Upper lobe of left lung (tissue), 6 donors: ENCODE measurements around the gene RHCE. TPM values are rescaled to one million over a fixed set of nuclear protein-coding genes. Genes with fewer than 3 reads are reported as not detected.
A peak's percentile ranks its signal among the peaks of the same experiment; 100 is the strongest.
"Not testable (repeated sequence)": the region's sequence is repeated elsewhere in the genome, so short reads cannot be mapped to it uniquely, and the experiment has no call there.

ENCODE experiments used
- ATAC-seq, 2 donors: fragments of 200-7000 bp; cut with Tn5 transposase; one replicate each; pipeline ENCODE4 v1.9.1; 2022; ENCODE audit warnings: mild to moderate bottlenecking in 2 of 2, moderate library complexity in 2 of 2; ENCODE audit not compliant: low FRiP score in 2 of 2
- DNase-seq, 2 donors: peaks; one replicate each; pipeline ENCODE4 v3.0.0-alpha.2; 2019 to 2020
- H3K27ac ChIP-seq, 4 donors: fragments of 200-600 bp; sonication (generic); one replicate each; pipeline ENCODE4 v1.5.1; 2016 to 2019
- H3K27me3 ChIP-seq, 4 donors: fragments of 200-600 bp; sonication (generic); one replicate each; pipeline ENCODE4 v1.5.1; 2017 to 2019
- H3K36me3 ChIP-seq, 4 donors: fragments of 200-600 bp; sonication (generic); one replicate each; pipeline ENCODE4 v1.5.1; 2016 to 2019
- H3K4me1 ChIP-seq, 4 donors: fragments of 200-600 bp; sonication (generic); one replicate each; pipeline ENCODE4 v1.5.1; 2018 to 2019
- H3K4me3 ChIP-seq, 4 donors: fragments of 200-600 bp; sonication (generic); one replicate each; pipeline ENCODE4 v1.5.1; 2017 to 2019; ENCODE audit warnings: mild to moderate bottlenecking in 2 of 4, moderate library complexity in 1 of 4
- H3K9me3 ChIP-seq, 4 donors: fragments of 200-600 bp; sonication (generic); one replicate each; pipeline ENCODE4 v1.5.1; 2018 to 2019
- EP300 ChIP-seq, 4 donors: sonication (generic); formaldehyde crosslinking; IDR thresholded peaks; one replicate each; pipeline ENCODE4 v1.5.1; 2017; ENCODE audit warnings: antibody characterized with exemption in 4 of 4, control low read depth in 2 of 4
- POLR2A ChIP-seq, 4 donors: fragments of 450-650 bp; IDR thresholded peaks; one replicate each; pipeline ENCODE4 v1.5.1; 2016 to 2017; ENCODE audit warnings: antibody characterized with exemption in 4 of 4, mild to moderate bottlenecking in 2 of 4
- POLR2AphosphoS5 ChIP-seq, 2 donors: sonication (generic); formaldehyde crosslinking; IDR thresholded peaks; one replicate each; pipeline ENCODE4 v1.5.1; 2017; ENCODE audit warnings: antibody characterized with exemption in 2 of 2
- WGBS, 2 donors: methylation state at CpG; one replicate each; pipeline ENCODE4 v1.1.5; 2017 to 2018; 5-methylcytosine and 5-hydroxymethylcytosine counted together
- total RNA-seq, 6 donors: library from RNA; depleted of rRNA in 4 of 6; stranded (reverse); fragments of >200 nt in 4 of 6; gene quantifications; one replicate each; pipeline versions ENCODE4 v1.1.0 to v1.2.1, GENCODE V29; 2016 to 2021
- TF ChIP-seq, protein P1 (sequence below), 6 experiments: fragments of 450-650 bp in 4 of 6; fragments of 200-600 bp in 2 of 6; sonication (generic) in 2 of 6; IDR thresholded peaks; one replicate each; pipeline ENCODE4 v1.5.1; 2016 to 2019; ENCODE audit warnings: antibody characterized with exemption in 6 of 6
- donor health status: DM: no; HTN: no; CAD: no; lungs with moderate emphysema.
- donor health status: DM: no; HTN: yes; CAD: no; lungs with severe emphysema.

Gene RHCE
- total RNA-seq, 6 donors from 2014 or later, result 0.34 to 2.4 (median 2.1) TPM; not detected in 1

DNA sequence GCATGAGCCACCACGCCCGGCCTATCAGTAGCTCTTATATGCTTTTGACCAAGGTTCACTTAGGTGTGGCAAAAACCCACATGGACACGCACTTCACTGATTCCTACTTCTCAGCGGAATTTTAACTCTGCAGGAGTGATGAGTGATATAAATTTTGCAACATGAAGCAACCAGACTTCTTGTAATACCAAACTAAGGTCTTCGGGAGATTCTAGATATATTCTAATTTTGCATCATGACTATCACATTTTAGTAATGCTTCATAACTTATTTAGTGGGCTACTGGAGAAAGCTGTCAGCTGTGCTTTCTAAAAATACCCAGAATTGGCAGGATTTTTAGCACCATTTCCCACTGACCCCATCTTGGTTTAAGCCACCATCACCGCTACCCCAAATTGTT is 27.8 kb downstream of the RHCE start:
- whole genome bisulfite sequencing, 2 donors, result 94 to 96% methylated on average over 5 to 6 of the region's 6 CpGs
- ATAC-seq (no peak), DNase-seq (no peak)
- Histone ChIP-seq H3K36me3 (no peaks in the 10 kb centered on the region), H3K4me3 (no peak overlapping the region), H3K9me3 (no peaks in the 10 kb centered on the region), H3K27ac (no peak overlapping the region), H3K27me3 (no peaks in the 10 kb centered on the region), H3K4me1 (no peaks in the 10 kb centered on the region)
- TF ChIP-seq POLR2AphosphoS5 (IDR thresholded peaks at IDR 0.05) (no peak), POLR2A (IDR thresholded peaks at IDR 0.05) (no peak), EP300 (IDR thresholded peaks at IDR 0.05) (no peak)
- TF ChIP-seq, protein P1, sequence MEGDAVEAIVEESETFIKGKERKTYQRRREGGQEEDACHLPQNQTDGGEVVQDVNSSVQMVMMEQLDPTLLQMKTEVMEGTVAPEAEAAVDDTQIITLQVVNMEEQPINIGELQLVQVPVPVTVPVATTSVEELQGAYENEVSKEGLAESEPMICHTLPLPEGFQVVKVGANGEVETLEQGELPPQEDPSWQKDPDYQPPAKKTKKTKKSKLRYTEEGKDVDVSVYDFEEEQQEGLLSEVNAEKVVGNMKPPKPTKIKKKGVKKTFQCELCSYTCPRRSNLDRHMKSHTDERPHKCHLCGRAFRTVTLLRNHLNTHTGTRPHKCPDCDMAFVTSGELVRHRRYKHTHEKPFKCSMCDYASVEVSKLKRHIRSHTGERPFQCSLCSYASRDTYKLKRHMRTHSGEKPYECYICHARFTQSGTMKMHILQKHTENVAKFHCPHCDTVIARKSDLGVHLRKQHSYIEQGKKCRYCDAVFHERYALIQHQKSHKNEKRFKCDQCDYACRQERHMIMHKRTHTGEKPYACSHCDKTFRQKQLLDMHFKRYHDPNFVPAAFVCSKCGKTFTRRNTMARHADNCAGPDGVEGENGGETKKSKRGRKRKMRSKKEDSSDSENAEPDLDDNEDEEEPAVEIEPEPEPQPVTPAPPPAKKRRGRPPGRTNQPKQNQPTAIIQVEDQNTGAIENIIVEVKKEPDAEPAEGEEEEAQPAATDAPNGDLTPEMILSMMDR (IDR thresholded peaks at IDR 0.05), result no peak

DNA sequence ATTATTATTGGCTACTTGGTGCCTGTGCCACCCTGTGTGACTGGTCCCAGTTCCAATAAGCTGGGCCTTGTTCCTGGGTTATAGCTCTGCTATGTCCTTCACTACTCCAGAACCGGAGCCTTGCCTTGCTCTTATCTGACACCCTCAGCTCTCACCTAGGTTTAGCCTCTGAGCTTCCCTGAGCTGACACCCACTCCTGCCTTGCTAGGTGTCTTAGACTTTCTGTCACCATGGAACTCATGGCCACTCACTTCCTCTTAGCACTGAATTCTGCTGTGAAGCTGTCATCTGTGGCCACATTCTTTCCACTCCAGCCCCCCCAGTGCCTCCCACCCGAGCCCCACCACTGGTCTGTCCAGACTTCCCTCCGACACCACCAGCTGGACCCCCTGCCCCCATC is 30.9 kb downstream of the RHCE start:
- 63 to 71% methylated on average over 3 of the region's 3 CpGs for WGBS, 2 donors
- not testable (repeated sequence) for H3K27me3 ChIP-seq, H3K4me1 ChIP-seq, H3K9me3 ChIP-seq, H3K4me3 ChIP-seq, H3K36me3 ChIP-seq, DNase-seq, H3K27ac ChIP-seq, ATAC-seq

DNA sequence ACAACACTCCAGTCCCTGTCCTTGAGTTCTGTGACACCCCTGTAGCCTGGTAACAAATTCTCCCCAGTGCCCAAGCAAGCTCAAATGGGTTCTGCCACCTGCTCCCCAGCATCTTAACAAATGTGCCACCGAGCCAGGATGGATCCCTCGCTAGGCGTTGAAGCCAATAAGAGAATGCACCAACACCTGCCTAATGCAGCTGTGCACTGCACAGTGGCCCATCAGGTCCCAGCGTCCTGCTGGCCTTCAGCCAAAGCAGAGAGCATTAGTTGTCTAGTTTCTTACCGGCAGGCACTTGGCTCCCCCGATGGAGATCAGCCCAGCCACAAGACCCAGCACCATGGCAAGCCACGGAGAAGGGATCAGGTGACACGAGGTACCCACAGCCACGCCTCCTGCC is 31.9 kb downstream of the RHCE start:
- not testable (repeated sequence) for DNase-seq
- WGBS, 2 donors, result 65 to 79% methylated on average over 3 to 6 of the region's 9 CpGs

DNA sequence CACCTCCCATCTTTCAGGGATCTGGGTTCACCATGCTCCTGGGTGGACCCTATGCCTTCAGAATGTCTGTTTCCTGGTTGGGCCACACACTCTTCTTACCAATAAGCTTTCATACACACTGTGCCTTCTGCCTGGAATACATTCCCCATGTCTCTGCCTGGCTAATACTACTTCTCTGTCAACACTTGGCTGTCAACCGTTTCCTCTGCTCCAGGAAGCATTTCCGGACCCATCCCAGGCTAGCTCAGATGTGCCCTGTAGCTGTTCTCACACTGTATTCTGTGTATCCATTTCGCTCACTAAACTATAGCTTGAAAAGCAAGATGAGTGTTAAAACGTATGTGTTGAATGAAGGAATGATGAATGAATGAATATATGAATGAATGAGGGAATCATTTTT is 33.5 kb downstream of the RHCE start:
- not testable (repeated sequence) for DNase-seq, H3K36me3 ChIP-seq, H3K27ac ChIP-seq, ATAC-seq, H3K4me3 ChIP-seq, H3K27me3 ChIP-seq, H3K4me1 ChIP-seq, H3K9me3 ChIP-seq
- 62 to 75% methylated on average over 4 of the region's 4 CpGs for WGBS, 2 donors

More for the DNA sequence above, 31.9 kb downstream of the RHCE start:
- not testable (repeated sequence) for H3K27me3 ChIP-seq, ATAC-seq, H3K27ac ChIP-seq, H3K36me3 ChIP-seq, H3K9me3 ChIP-seq, H3K4me3 ChIP-seq, H3K4me1 ChIP-seq

DNA sequence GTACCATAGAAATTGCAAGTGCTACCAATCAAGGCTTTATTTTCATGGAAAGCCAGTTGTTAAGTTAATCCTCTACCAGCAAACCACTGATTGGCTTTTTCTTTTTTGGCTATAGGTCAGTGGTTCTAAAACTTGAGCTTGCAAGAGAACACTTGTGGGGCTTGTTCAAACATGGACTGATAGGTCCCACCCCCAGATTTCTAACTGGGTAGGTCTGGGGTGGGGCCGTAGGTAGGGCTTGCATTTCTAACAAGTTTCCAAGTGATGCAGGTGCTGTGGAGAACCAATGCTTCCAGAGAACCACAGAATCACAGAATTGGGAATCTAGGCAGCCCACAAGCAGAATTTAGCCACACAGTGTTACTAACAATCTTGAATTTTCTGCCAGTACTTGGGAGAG is 36.8 kb downstream of the RHCE start:
- no CpG with 5 or more reads among the region's 1 CpG for WGBS, 2 donors
- not testable (repeated sequence) for H3K27ac ChIP-seq, H3K4me3 ChIP-seq, ATAC-seq, H3K36me3 ChIP-seq, H3K4me1 ChIP-seq, H3K9me3 ChIP-seq, DNase-seq, H3K27me3 ChIP-seq

DNA sequence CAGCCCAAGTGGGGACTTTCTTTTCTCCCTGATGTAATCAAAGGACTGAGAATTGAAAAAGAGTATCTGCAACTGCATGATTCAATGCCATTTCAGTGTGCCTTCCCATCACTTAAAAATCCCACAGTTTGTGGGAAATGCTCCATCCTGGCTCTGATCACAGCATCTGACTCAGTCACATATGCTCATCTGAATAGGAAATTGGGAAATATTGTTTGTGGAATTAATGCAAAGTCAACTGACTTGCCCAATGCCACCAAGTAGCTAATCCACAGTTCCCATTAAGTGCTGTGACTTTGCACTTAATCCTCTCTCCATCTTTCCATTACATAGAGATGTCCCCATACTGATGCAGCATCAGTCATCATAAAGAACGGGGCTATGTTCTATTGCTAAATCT is 37.5 kb downstream of the RHCE start:
- not testable (repeated sequence) for DNase-seq, H3K27ac ChIP-seq, H3K9me3 ChIP-seq, H3K36me3 ChIP-seq, H3K4me3 ChIP-seq, H3K27me3 ChIP-seq, H3K4me1 ChIP-seq, ATAC-seq
- WGBS, 2 donors, result 76 to 88% methylated on average over 1 of the region's 1 CpG

DNA sequence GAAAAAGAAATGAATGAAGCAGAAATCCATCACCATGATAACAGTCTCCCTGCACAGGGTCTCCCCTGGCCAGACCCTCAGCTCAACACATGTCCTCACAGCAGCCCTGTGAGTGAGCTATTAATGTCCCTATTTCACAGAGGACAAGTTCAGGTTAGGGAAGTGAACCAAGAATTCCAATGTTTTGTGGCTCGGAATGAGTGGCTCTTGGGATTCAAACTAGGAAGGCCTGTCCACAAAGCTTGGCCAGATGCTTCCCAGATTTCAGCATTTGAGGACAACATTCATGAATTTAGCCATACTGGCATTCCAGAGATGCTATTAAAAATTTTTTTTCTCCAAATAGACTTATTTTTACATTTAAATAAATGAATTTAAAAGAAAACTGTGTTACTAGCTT is 38.1 kb downstream of the RHCE start:
- H3K27me3 ChIP-seq, DNase-seq, H3K4me3 ChIP-seq, ATAC-seq, H3K4me1 ChIP-seq, H3K27ac ChIP-seq, H3K9me3 ChIP-seq, H3K36me3 ChIP-seq: not testable (repeated sequence)
- WGBS, 2 donors, result 94% methylated on average over 1 of the region's 1 CpG

DNA sequence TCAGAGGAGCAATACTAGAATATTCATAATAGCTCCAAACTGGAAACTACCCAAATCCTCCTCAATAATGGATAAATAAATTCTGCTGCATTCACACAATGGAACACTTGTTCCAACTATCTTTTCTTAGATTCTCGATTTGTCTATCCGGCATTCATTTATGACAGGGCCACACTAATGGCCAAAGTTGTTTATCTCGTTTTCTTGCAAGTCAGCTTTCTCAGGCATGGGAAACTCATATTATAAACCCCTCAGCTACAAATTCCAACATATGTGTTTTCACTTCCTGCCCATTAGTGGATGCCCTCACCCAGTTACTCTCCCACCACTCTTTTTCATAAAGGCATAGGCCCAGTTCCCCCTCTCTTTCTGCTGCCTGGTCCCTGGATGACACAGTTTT is 42.3 kb downstream of the RHCE start:
- H3K9me3 ChIP-seq, H3K27ac ChIP-seq, ATAC-seq, DNase-seq, H3K36me3 ChIP-seq, H3K4me1 ChIP-seq, H3K4me3 ChIP-seq, H3K27me3 ChIP-seq: not testable (repeated sequence)
- 87% methylated on average over 3 of the region's 3 CpGs for WGBS, 2 donors

DNA sequence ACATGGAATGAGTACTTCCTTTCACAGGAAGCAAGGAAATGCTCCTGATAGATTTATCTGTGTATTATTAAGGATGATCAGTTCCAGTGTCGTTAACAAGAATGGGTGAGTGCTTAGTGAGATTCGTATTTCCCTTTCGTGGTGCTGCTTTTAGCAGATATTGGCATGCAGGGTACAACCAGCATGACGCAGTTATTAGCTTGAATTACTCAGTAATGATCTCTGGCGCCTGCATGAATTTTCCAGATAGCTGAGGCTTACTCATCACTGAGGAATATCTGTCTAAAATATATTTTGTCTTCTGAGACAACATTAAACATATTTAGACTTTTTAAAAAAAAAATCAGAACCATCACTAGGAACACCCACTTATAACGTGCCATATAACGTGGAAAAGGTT is 48.9 kb downstream of the RHCE start:
- H3K9me3 ChIP-seq, H3K27me3 ChIP-seq, H3K36me3 ChIP-seq, DNase-seq, H3K27ac ChIP-seq, H3K4me3 ChIP-seq, H3K4me1 ChIP-seq: not testable (repeated sequence)
- peak in 1 of 2 donors; percentile 83 for ATAC-seq
- 70 to 81% methylated on average over 7 of the region's 7 CpGs for WGBS, 2 donors

DNA sequence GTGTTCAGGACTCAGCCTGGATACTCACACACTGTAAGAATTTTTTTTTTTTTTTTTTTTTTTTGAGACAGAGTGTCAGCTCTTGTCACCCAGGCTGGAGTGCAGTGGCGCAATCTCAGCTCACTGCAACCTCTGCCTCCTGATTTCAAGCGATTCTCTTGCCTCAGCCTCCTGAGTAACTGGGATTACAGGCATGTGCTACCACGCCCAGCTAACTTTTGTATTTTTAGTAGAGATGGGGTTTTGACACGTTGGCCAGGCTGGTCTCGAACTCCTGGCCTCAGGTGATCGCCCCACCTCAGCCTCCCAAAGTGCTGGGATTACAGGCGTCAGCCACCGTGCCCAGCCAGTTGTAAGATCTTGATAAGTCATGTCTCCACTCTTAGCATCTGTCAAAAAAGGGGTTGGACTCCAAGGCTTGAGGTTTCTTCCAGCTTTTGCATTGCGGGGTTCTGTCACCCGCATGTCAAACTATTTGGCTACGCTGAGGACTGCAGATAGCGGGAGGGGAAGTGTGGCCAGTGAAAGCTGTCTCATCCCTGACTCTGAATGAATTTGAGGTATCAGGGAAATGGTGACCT is 50.8 kb downstream of the RHCE start:
- DNase-seq, result peak in 1 of 2 donors; percentile 31
- 76 to 79% methylated on average over 12 of the region's 12 CpGs for WGBS, 2 donors
- H3K4me1 ChIP-seq, H3K36me3 ChIP-seq, H3K27ac ChIP-seq, H3K9me3 ChIP-seq, H3K4me3 ChIP-seq, H3K27me3 ChIP-seq, ATAC-seq: not testable (repeated sequence)
